ENCODE results near the gene TNNT3. TPM values are rescaled to one million over a fixed set of nuclear protein-coding genes. Genes with fewer than 3 reads are reported as not detected.
"Not testable (repeated sequence)": the region's sequence is repeated elsewhere in the genome, so short reads cannot be mapped to it uniquely, and the experiment has no call there.

TNNT3 gene
- total RNA-seq, 2 experiments from 2014 or later = 0.42 TPM; not detected in 1

GRCh38 chr11:1937616-1938342 is 18.3 kb downstream of the TNNT3 start:
- ChIA-PET POLR2A (no interaction called here), CTCF (no interaction called here)

GRCh38 chr11:1938343-1939005 is 19.0 kb downstream of the TNNT3 start:
- ChIA-PET CTCF (no interaction called here), POLR2A (no interaction called here)

GRCh38 chr11:1939006-1939625 is 19.6 kb downstream of the TNNT3 start:
- CTCF ChIA-PET = no interaction called here
- POLR2A ChIA-PET = no interaction called here

- POLR2A ChIA-PET, CTCF ChIA-PET: not testable (repeated sequence)
Observed at GRCh38 chr11:1939788-1940187, 20.3 kb downstream of the TNNT3 start.

GRCh38 chr11:1942558-1943260 is 23.2 kb downstream of the TNNT3 start:
- ChIA-PET CTCF (no interaction called here), POLR2A (no interaction called here)

GRCh38 chr11:1943576-1943975 is 24.1 kb downstream of the TNNT3 start:
- ChIA-PET CTCF (no interaction called here), POLR2A (no interaction called here)

GRCh38 chr11:1943977-1944376 is 24.5 kb downstream of the TNNT3 start:
- CTCF ChIA-PET = no interaction called here
- POLR2A ChIA-PET = no interaction called here

GRCh38 chr11:1946812-1947484 is 27.4 kb downstream of the TNNT3 start, which contains the start of gene MRPL23:
Gene MRPL23 (plus strand): TSS chr11:1947332. CDS start chr11:1947363, 31 bp downstream.
- ChIA-PET POLR2A (interaction anchor here (0.6 kb wide), 1 partner anchor 11 kb away, joined by 3 read pairs; no protein-coding TSS in a partner anchor), CTCF (interaction anchor here (0.7 to 4.1 kb wide), 4 partner anchors 55 to 253 kb away, joined by 3 to 16 read pairs (median 4); no protein-coding TSS in a partner anchor)

- POLR2A ChIA-PET = interaction anchor here (0.7 kb wide), 1 partner anchor 94 kb away, joined by 3 read pairs; no protein-coding TSS in a partner anchor
- CTCF ChIA-PET = interaction anchor here (0.7 to 4.1 kb wide), 9 partner anchors 26 to 254 kb away, joined by 3 to 16 read pairs (median 3); partner anchors contain the start of gene TNNI2
Observed at GRCh38 chr11:1947592-1948237, 28.2 kb downstream of the TNNT3 start.

- CTCF ChIA-PET = interaction anchor here (1.1 to 4.1 kb wide), 3 partner anchors 66 to 255 kb away, joined by 3 to 16 read pairs (median 9); no protein-coding TSS in a partner anchor
- POLR2A ChIA-PET = no interaction called here
Observed at GRCh38 chr11:1948389-1948788, 28.9 kb downstream of the TNNT3 start.

GRCh38 chr11:1949302-1949701 is 29.8 kb downstream of the TNNT3 start:
- POLR2A ChIA-PET = interaction anchor here (0.6 kb wide), 1 partner anchor 99 kb away, joined by 3 read pairs; no protein-coding TSS in a partner anchor
- CTCF ChIA-PET = interaction anchor here (1.4 to 4.1 kb wide), 4 partner anchors 67 to 255 kb away, joined by 4 to 16 read pairs (median 8); no protein-coding TSS in a partner anchor

- POLR2A ChIA-PET = no interaction called here
Observed at GRCh38 chr11:1949922-1950321, 30.4 kb downstream of the TNNT3 start.

GRCh38 chr11:1952806-1953482 is 33.4 kb downstream of the TNNT3 start:
- POLR2A ChIA-PET = no interaction called here
- CTCF ChIA-PET = interaction anchor here (1.1 to 1.5 kb wide), 2 partner anchors 71 to 120 kb away, joined by 3 to 7 read pairs; no protein-coding TSS in a partner anchor

More at GRCh38 chr11:1949922-1950321, 30.4 kb downstream of the TNNT3 start:
- CTCF ChIA-PET = interaction anchor here (0.8 to 3.0 kb wide), 6 partner anchors 68 to 256 kb away, joined by 3 to 9 read pairs (median 4); partner anchors contain the start of gene LSP1

GRCh38 chr11:1953489-1954266 is 34.2 kb downstream of the TNNT3 start:
- CTCF ChIA-PET = interaction anchor here (0.7 to 1.5 kb wide), 4 partner anchors 9 to 121 kb away, joined by 3 to 7 read pairs (median 4); no protein-coding TSS in a partner anchor
- POLR2A ChIA-PET = no interaction called here

- POLR2A ChIA-PET = no interaction called here
- CTCF ChIA-PET = no interaction called here
Observed at GRCh38 chr11:1958367-1958766, 38.9 kb downstream of the TNNT3 start.

GRCh38 chr11:1959786-1960185 is 40.3 kb downstream of the TNNT3 start:
- CTCF ChIA-PET = no interaction called here

GRCh38 chr11:1963864-1964263 is 44.4 kb downstream of the TNNT3 start:
- CTCF ChIA-PET = no interaction called here
- POLR2A ChIA-PET = no interaction called here

More at GRCh38 chr11:1959786-1960185, 40.3 kb downstream of the TNNT3 start:
- POLR2A ChIA-PET = no interaction called here

Measured in activated CD8-positive, alpha-beta memory T cell treated with anti-CD3 and anti-CD28 coated beads for 36 hours (primary cell).